Measurements from ENCODE around the gene ERLIN1. TPM values are rescaled to one million over a fixed set of nuclear protein-coding genes. Genes with fewer than 3 reads are reported as not detected.
"Not testable (repeated sequence)": the region's sequence is repeated elsewhere in the genome, so short reads cannot be mapped to it uniquely, and the experiment has no call there.

ERLIN1 gene
- total RNA-seq, 1 experiment from 2014 or later: 24.9 TPM

GRCh38 chr10:100128951-100129350 is 56.9 kb downstream of the ERLIN1 start:
- H3F3A ChIP-seq (ENCODE audit: insufficient read depth, low read depth): no peaks in the 10 kb centered on the region
- no peak overlapping the region for H3K4me3 ChIP-seq
- intact Hi-C loops (cut with micrococcal nuclease; ENCODE audit: unreplicated experiment): no loop called here
- H3K36me3 ChIP-seq (ENCODE audit: low read depth): no peaks in the 10 kb centered on the region
- no peak for DNase-seq
- H3K9me3 ChIP-seq (ENCODE audit: insufficient read depth, low read depth): no peaks in the 10 kb centered on the region
- H3K4me2 ChIP-seq: no peak overlapping the region
- H3K27me3 ChIP-seq (ENCODE audit: insufficient read depth, low read depth): no peaks in the 10 kb centered on the region
- no peaks in the 10 kb centered on the region for H3K9me2 ChIP-seq (ENCODE audit: insufficient read depth)
- no peak overlapping the region for H3K27ac ChIP-seq
- H3K4me1 ChIP-seq (replicated peaks; ENCODE audit: insufficient read depth): no peaks in the 10 kb centered on the region
- no peak overlapping the region for H2AFZ ChIP-seq
- H4K20me1 ChIP-seq (ENCODE audit: insufficient read depth): no peaks in the 10 kb centered on the region
- ChIA-PET CTCF (no interaction called here), POLR2A (ENCODE audit: unreplicated experiment) (interaction anchor here (0.6 to 0.7 kb wide), 2 partner anchors 36 to 81 kb away, joined by 5 to 18 read pairs; no protein-coding TSS in a partner anchor)
- no TSS peak for BruUV-seq (replicated peaks)
- TF ChIP-seq CTCF (conservative IDR thresholded peaks at IDR 0.05) (no peak), EZH2 (IDR thresholded peaks at IDR 0.05; ENCODE audit: low read depth) (no peak)
- H3K79me2 ChIP-seq (ENCODE audit: low read depth): no peaks in the 10 kb centered on the region

GRCh38 chr10:100125335-100125734 is 60.5 kb downstream of the ERLIN1 start:
- POLR2A ChIA-PET (ENCODE audit: unreplicated experiment); DNase-seq; H3K27me3 ChIP-seq (ENCODE audit: insufficient read depth, low read depth); H3K4me2 ChIP-seq; H2AFZ ChIP-seq; H3K79me2 ChIP-seq (ENCODE audit: low read depth); H3K9me3 ChIP-seq (ENCODE audit: insufficient read depth, low read depth); H3K4me3 ChIP-seq; H3K36me3 ChIP-seq (ENCODE audit: low read depth); H3K27ac ChIP-seq; H3F3A ChIP-seq (ENCODE audit: insufficient read depth, low read depth); H3K9me2 ChIP-seq (ENCODE audit: insufficient read depth); CTCF ChIA-PET; intact Hi-C loops (cut with micrococcal nuclease; ENCODE audit: unreplicated experiment); H3K4me1 ChIP-seq (replicated peaks; ENCODE audit: insufficient read depth); H4K20me1 ChIP-seq (ENCODE audit: insufficient read depth); BruUV-seq (replicated peaks): not testable (repeated sequence)

- CTCF ChIA-PET: no interaction called here
- POLR2A ChIA-PET (ENCODE audit: unreplicated experiment): no interaction called here
- BruUV-seq (replicated peaks): no TSS peak
- Histone ChIP-seq H3K36me3 (ENCODE audit: low read depth) (no peaks in the 10 kb centered on the region), H3K27ac (no peak overlapping the region), H3K9me3 (ENCODE audit: insufficient read depth, low read depth) (no peaks in the 10 kb centered on the region), H3F3A (ENCODE audit: insufficient read depth, low read depth) (no peaks in the 10 kb centered on the region), H3K79me2 (ENCODE audit: low read depth) (no peaks in the 10 kb centered on the region), H3K9me2 (ENCODE audit: insufficient read depth) (no peaks in the 10 kb centered on the region), H3K4me2 (no peak overlapping the region), H3K27me3 (ENCODE audit: insufficient read depth, low read depth) (no peaks in the 10 kb centered on the region), H4K20me1 (ENCODE audit: insufficient read depth) (no peaks in the 10 kb centered on the region), H3K4me1 (replicated peaks; ENCODE audit: insufficient read depth) (no peaks in the 10 kb centered on the region), H2AFZ (no peak overlapping the region), H3K4me3 (no peak overlapping the region)
- intact Hi-C loops (cut with micrococcal nuclease; ENCODE audit: unreplicated experiment): no loop called here
- TF ChIP-seq EZH2 (IDR thresholded peaks at IDR 0.05; ENCODE audit: low read depth) (no peak), CTCF (conservative IDR thresholded peaks at IDR 0.05) (no peak)
- no peak for DNase-seq
Observed at GRCh38 chr10:100124097-100124496, 61.7 kb downstream of the ERLIN1 start.

GRCh38 chr10:100122780-100123179 is 63.0 kb downstream of the ERLIN1 start:
- Histone ChIP-seq H3K9me3 (ENCODE audit: insufficient read depth, low read depth) (no peaks in the 10 kb centered on the region), H3K9me2 (ENCODE audit: insufficient read depth) (no peaks in the 10 kb centered on the region), H2AFZ (no peak overlapping the region), H3K27ac (no peak overlapping the region), H3K4me3 (no peak overlapping the region), H3K79me2 (ENCODE audit: low read depth) (no peaks in the 10 kb centered on the region), H3K27me3 (ENCODE audit: insufficient read depth, low read depth) (no peaks in the 10 kb centered on the region), H3K4me1 (replicated peaks; ENCODE audit: insufficient read depth) (no peaks in the 10 kb centered on the region), H4K20me1 (ENCODE audit: insufficient read depth) (no peaks in the 10 kb centered on the region), H3F3A (ENCODE audit: insufficient read depth, low read depth) (no peaks in the 10 kb centered on the region), H3K4me2 (no peak overlapping the region), H3K36me3 (ENCODE audit: low read depth) (no peaks in the 10 kb centered on the region)
- ChIA-PET POLR2A (ENCODE audit: unreplicated experiment) (no interaction called here), CTCF (no interaction called here)
- no peak for DNase-seq
- intact Hi-C loops (cut with micrococcal nuclease; ENCODE audit: unreplicated experiment): no loop called here
- TF ChIP-seq EZH2 (IDR thresholded peaks at IDR 0.05; ENCODE audit: low read depth): no peak
- TF ChIP-seq CTCF (conservative IDR thresholded peaks at IDR 0.05): no peak
- no TSS peak for BruUV-seq (replicated peaks)

Data from PC-9 (cell line).